Jurkat, Clone E6-1 (cell line): ENCODE data around the gene MSANTD1.

Source experiments
- DNase-seq: peaks from one replicate; pipeline ENCODE4 v3.0.0-alpha.2; 2011; ENCODE audit warnings: low read depth, low spot score
- H3K4me3 ChIP-seq: 2 replicates; pipeline ENCODE4 v1.5.1; 2011; ENCODE audit warnings: mild to moderate bottlenecking, low read length, control low read depth, moderate library complexity

The MSANTD1 gene

DNA sequence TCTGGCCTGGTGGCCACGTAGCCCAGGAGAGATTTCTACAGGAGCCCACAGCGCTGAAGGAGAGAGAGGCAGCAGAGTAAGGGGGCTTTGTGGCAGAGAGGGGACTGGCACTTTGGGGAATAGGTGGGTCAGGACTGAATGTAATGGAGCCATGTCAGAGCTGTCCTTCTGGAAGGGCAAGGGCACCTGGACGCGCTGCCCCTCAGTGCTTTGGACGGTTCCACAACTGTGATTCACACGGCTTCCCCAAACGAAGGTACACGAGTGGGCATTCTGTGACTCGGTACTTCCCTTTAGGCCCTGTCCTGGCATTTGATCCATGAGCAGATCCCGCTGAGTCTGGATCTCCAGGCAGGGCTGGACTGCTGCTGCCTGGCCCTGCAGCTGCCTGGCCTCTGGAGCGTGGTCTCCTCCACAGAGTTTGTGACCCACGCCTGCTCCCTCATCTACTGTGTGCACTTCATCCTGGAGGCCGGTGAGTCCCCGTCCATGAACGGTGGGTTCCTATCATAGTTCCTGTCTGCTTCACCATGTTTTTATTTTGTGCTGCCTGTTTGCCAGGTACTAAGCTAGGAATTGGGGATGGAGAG lies 35.2 kb upstream of the MSANTD1 start:
- DNase-seq, result no peak
- no peak overlapping the region for H3K4me3 ChIP-seq

DNA sequence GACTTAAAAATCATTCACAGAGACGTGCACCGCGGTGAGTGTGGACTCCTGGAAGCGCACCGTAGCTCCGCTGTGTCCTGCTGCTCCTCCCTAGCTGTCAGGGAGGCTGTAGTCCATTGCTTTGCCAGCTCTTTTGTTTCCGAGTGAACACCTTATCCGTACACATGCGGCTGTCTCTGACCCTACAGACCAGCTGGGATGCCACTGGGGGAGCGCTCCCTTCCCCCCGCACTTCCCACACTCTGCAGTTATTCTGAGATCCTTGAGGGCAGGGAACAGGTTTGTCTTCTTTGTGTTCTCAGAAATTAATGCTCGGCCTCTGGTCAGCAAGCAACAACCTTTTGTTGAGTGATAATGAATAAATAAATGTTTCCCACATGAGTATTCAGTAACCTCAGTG lies 33.7 kb upstream of the MSANTD1 start:
- DNase-seq, result no peak
- no peak overlapping the region for H3K4me3 ChIP-seq

GRCh38 chr4:3215733-3216132 lies 33.2 kb upstream of the MSANTD1 start:
- no peak for DNase-seq
- H3K4me3 ChIP-seq, result no peak overlapping the region

- no peak overlapping the region for H3K4me3 ChIP-seq
- DNase-seq, result no peak
Measured at GRCh38 chr4:3217266-3217665, 31.7 kb upstream of the MSANTD1 start.

GRCh38 chr4:3217771-3218170 lies 31.2 kb upstream of the MSANTD1 start:
- H3K4me3 ChIP-seq, result no peak overlapping the region
- no peak for DNase-seq

GRCh38 chr4:3218824-3219760 lies 29.9 kb upstream of the MSANTD1 start:
- DNase-seq, result no peak
- H3K4me3 ChIP-seq, result no peak overlapping the region

DNA sequence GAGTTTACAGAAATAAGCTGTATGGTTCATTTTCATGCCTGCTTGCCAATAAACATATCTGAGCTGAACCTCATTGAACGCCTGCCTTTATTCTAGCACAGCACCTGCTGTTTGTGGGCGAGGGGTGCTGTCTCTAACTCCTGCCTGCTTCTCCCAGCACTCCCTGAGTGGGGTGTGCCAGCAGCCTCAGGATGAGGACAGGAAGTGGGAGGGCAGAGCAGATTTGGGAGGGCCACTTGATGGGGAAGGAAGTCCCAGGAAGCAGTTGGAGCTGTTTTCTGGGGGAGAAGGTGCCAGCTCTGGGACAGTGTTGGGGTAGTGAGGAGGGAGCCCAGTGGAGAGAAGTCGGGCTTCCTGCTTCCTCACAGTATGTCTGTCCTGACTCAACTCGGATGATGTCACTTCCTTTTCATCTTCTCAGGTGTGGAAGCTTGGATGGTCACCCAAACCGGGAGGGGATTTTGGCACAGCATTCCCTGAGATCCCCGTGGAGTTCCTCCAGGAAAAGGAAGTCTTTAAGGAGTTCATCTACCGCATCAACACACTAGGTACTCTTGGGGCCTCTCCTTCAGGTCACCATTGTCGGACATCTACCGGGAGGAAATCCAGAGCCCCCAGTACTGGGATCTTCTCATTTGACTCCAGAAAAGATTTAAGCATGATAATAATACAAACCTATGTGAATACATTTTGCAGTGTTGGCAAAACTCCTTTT lies 29.0 kb upstream of the MSANTD1 start:
- H3K4me3 ChIP-seq, result no peak overlapping the region
- no peak for DNase-seq

DNA sequence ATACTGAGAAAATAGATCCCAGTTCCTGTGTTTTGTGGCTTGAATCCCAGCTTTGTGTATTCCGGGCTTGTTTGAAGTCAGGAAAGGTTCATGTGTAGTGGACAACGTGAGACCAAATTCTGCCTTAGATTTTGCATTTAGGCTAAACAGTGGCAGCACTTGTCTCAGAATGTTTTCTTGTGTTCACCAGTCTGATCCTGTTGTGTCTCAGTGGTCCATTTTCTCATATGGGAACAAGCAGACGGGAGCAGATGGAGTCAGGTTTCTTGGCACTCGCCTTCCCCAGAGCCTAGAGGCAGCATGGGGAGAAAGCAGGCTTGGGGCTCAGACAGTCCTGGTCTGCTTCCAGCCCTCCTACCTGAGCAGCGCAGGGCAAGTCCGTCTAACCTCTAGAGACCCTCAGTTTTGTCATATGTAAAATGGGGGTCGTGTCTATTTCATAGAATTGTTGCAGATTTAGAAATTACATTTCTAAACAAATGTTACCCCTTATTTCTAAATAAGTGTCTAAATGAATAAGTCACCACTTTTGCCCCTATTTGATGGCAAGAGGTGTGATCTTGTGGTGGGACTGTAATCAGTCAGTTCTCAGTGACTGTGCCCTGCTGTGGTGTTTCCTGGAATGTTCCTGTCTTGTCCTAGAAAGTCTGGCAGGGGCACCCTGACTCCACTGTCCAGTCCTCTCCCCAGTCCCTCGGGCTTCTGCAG lies 28.3 kb upstream of the MSANTD1 start:
- DNase-seq, result no peak
- H3K4me3 ChIP-seq, result no peak overlapping the region

DNA sequence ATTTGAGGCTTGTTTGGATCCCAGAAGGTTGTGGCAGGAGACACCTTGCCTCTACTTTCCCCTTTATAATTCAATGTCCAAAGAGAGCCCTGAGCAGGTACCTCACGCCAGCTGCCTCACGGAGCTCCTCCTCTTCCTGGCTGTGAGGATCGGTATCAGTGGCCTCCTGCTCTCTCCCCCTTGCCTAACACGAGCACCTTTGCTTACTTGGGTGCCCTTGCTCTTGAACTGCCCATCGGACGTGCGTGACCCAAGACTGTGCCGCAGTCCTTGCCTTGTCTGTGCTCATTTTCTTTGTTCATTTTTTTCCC lies 27.8 kb upstream of the MSANTD1 start:
- DNase-seq, result no peak
- no peak overlapping the region for H3K4me3 ChIP-seq

DNA sequence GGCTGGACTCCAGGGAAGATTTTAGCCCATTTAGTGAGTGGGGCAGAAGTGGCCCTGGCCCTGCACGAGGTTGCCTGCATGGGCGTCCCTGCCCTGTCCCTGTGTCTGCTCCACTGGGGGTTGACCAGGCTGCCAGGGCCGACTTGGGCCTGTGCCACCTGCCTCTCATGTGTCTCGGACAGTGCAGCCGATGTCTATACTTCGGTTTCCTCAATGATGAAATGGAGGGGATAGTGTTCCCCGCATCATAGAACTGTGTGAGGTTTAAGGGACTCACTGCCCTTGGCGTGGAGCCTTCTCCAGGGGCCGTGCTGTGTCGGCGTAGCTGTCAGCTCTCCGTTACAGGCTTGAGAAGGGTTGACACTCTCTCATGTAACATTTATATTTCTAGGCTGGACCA lies 27.0 kb upstream of the MSANTD1 start:
- no peak overlapping the region for H3K4me3 ChIP-seq
- no peak for DNase-seq

GRCh38 chr4:3223346-3223745 lies 25.6 kb upstream of the MSANTD1 start:
- no peak overlapping the region for H3K4me3 ChIP-seq
- DNase-seq, result no peak

- H3K4me3 ChIP-seq, result no peak overlapping the region
- no peak for DNase-seq
Measured at GRCh38 chr4:3223956-3224748, 24.8 kb upstream of the MSANTD1 start.

DNA sequence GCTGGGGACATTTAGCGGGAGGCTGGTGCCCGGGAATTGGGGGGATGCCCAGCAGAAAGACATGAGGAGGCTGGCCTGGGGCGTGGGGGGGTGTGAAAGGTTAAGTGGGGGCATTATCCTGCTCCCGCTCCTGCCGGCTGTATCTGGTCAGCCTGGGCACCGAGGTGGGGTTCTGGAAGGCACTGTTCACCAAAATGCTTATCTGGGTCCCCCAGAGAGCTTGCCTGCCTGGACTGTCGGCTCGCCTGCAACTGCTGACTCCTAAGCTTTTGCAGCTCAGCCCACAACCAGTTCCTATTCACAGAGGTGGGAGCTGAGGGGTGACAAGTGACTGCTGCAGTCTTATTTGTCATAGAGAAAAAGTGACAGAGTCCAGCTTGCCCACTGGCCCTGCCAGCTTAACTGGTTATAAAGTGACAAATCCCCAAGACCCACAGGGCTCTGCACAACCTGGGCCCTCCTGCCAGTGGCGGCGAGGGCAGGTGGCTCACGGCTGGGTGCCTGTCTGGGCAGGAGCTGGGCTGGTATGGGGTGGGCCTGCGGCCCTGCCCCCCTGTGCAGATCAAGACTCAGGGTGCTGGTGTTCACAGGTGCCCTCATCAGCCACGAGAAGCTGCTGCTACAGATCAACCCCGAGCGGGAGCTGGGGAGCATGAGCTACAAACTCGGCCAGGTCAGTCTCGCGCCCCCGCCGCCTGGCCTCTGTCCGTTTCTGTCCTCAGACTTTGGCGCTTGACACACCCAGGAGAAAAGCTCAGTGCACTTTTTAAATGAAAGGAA lies 23.7 kb upstream of the MSANTD1 start:
- no peak for DNase-seq

DNA sequence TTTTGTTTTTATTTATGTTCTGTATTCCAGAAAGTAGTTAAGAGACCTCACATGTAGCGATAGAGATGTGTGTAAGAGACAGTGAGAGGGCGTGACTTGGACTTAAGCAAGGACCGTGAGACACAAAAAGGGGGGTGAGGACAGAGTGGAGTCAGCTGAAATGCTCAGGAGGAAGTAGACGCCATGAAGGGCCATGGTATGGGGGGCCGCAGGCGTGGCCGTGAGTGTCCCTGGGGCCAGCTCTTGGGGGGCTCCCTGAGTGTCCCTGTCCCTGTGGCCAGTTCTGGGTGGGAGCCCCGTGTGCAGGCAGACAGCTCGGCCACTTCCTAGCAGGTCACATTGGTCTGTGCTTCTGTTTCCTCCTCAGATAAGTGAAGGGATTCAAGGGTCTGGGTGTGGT lies 23.0 kb upstream of the MSANTD1 start:
- no peak overlapping the region for H3K4me3 ChIP-seq
- DNase-seq, result no peak

More for the DNA sequence above, 23.7 kb upstream of the MSANTD1 start:
- H3K4me3 ChIP-seq, result no peak overlapping the region

DNA sequence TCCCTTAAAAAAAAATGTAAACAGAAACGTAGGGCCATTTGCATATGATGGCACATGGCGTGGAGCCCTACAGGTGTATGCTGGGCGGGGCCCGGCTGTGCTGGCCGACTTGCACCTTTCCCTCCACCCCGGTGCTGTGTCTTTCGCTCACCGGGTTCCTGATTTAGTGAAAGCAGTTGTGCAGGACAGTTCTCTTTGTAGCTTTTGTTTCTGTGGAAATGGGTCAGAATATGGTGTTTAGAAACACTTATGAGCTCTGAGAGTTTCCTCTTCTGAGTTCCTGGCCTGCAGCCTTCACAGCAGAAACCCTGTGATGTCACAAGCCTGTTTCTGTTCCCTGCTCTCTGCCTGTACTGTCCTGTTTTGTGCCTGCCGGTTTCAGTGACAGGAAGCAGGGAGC lies 22.5 kb upstream of the MSANTD1 start:
- H3K4me3 ChIP-seq, result no peak overlapping the region
- DNase-seq, result no peak

DNA sequence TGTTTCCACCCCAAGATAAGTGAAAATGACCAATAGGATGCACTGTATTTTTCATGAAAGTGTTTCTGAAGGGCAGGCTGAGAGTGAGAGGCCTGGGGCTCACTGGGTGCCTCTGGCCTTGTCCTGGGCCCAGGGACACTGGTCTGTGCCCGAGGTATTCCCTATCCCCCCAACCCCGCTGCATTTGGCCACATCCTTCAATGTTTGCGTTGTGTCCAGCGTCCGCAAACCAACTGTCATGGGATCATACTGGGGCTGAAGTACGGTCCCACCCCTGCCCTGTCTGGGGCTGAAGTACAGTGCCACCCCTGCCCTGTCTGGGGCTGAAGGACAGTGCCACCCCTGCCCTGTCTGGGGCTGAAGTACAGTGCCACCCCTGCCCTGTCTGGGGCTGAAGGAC lies 22.0 kb upstream of the MSANTD1 start:
- no peak overlapping the region for H3K4me3 ChIP-seq
- DNase-seq, result no peak

DNA sequence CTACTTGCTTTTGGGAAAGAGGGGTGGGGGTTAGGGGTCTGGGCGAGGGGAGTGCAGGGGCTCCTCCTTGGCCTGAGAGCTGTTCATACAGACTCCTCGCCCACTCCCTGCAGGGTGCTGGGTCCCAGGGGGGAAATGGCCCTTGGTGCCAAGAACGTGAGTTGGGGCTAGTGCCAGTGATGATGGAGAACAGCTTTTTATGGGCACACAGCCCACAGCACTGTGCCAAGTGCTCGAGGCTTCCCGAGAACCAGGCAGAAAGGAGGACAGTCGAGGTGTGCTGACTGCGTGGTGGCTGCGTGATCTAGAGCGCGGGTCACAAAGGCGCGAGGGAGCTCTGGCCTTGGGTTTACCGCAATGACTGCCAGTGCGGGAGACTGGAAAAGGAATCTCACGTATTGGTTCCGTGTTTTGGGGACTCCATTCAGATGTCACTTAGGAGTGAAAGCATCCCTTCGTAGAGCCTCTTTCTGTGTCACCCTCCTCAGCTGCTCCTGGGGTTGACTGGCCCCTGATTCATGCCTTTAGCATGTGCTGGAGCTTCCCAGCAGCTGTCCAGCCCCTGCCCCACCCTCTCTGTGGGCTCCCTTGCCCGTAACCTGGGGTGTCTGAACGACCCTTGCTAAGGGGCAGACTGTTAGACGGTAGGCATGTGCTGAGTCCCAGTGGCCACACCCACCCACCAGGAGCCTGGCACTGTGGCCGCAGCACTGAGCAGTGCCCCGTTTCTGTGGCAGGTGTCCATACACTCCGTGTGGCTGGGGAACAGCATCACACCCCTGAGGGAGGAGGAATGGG lies 20.9 kb upstream of the MSANTD1 start:
- DNase-seq, result no peak
- H3K4me3 ChIP-seq, result no peak overlapping the region

- DNase-seq, result no peak
- H3K4me3 ChIP-seq, result no peak overlapping the region
Measured at GRCh38 chr4:3228881-3229280, 20.1 kb upstream of the MSANTD1 start.
